Measurements from ENCODE around the gene DUSP1.

The DUSP1 gene

GRCh38 chr5:172723508-172723907 lies 47.5 kb downstream of the DUSP1 start:
- DNase-seq, result no peak

GRCh38 chr5:172722327-172722815 lies 48.6 kb downstream of the DUSP1 start:
- no peak for DNase-seq

- DNase-seq, result no peak
Observed at GRCh38 chr5:172721455-172722326, 49.3 kb downstream of the DUSP1 start.

- no peak for DNase-seq
Observed at GRCh38 chr5:172720655-172721054, 50.3 kb downstream of the DUSP1 start.

GRCh38 chr5:172719211-172719610 lies 51.8 kb downstream of the DUSP1 start:
- DNase-seq, result no peak

GRCh38 chr5:172718527-172719114 lies 52.4 kb downstream of the DUSP1 start:
- DNase-seq, result no peak
